HUDEP-2 (cell line): Measurements from ENCODE around the gene HTRA1.

Source experiments
- DNase-seq, 76 experiments: peaks; one replicate each; lab custom pipeline; 2025; ENCODE audit not compliant: unreplicated experiment in 76 of 76; lab: John Stamatoyannopoulos, UW

The HTRA1 gene

GRCh38 chr10:122454071-122454470, 7.3 kb upstream of the HTRA1 start:
- no peak for DNase-seq

- no peak for DNase-seq
Observed at GRCh38 chr10:122454603-122455080, 6.7 kb upstream of the HTRA1 start, which contains the start of gene ARMS2. Gene ARMS2 (plus strand): TSS chr10:122454653. CDS start chr10:122454728, 75 bp downstream.

GRCh38 chr10:122455376-122456079, 5.8 kb upstream of the HTRA1 start:
- DNase-seq, result no peak

GRCh38 chr10:122457934-122458333, 3.4 kb upstream of the HTRA1 start:
- DNase-seq, result no peak

GRCh38 chr10:122458693-122459092, 2.7 kb upstream of the HTRA1 start:
- no peak for DNase-seq

GRCh38 chr10:122459561-122460273, 1.6 kb upstream of the HTRA1 start:
- DNase-seq, result no peak

- no peak for DNase-seq
Observed at GRCh38 chr10:122460891-122461293, 461 bp upstream of the HTRA1 start.

GRCh38 chr10:122461729-122462532, 578 bp downstream of the HTRA1 start:
- no peak for DNase-seq

- DNase-seq, result no peak
Observed at GRCh38 chr10:122462533-122463465, 1.4 kb downstream of the HTRA1 start.

- DNase-seq, result no peak
Observed at GRCh38 chr10:122463466-122464249, 2.3 kb downstream of the HTRA1 start.

- DNase-seq, result no peak
Observed at GRCh38 chr10:122464250-122464510, 2.8 kb downstream of the HTRA1 start.

- no peak for DNase-seq
Observed at GRCh38 chr10:122464586-122464985, 3.2 kb downstream of the HTRA1 start.

- DNase-seq, result no peak
Observed at GRCh38 chr10:122465401-122466040, 4.2 kb downstream of the HTRA1 start.

- DNase-seq, result no peak
Observed at GRCh38 chr10:122466951-122467381, 5.6 kb downstream of the HTRA1 start.

- DNase-seq, result no peak
Observed at GRCh38 chr10:122467701-122468100, 6.3 kb downstream of the HTRA1 start.

- no peak for DNase-seq
Observed at GRCh38 chr10:122468307-122468925, 7.1 kb downstream of the HTRA1 start.

- no peak for DNase-seq
Observed at GRCh38 chr10:122468926-122469781, 7.8 kb downstream of the HTRA1 start.

GRCh38 chr10:122469848-122470247, 8.5 kb downstream of the HTRA1 start:
- DNase-seq, result no peak
